ENCODE data around the gene SLC22A16. TPM values are rescaled to one million over a fixed set of nuclear protein-coding genes. Genes with fewer than 3 reads are reported as not detected.
A peak's percentile ranks its signal among the peaks of the same experiment; 100 is the strongest.

The SLC22A16 gene
- total and polyA plus RNA-seq, 2 donors (not counting 1 experiment from before 2014, with no cell fraction given), result not detected

- Histone ChIP-seq H3K27me3 (ENCODE audit: control insufficient read depth, insufficient read depth, low read length) (no peaks in the 10 kb centered on the region), H3K9ac (ENCODE audit: insufficient read depth, low read length) (no peak overlapping the region), H3K79me2 (ENCODE audit: control insufficient read depth, insufficient read depth, low read length) (no peaks in the 10 kb centered on the region), H3K36me3 (ENCODE audit: control insufficient read depth, insufficient read depth, low read length) (no peaks in the 10 kb centered on the region), H3K4me1 (ENCODE audit: control insufficient read depth, extremely low read depth, insufficient read depth, low read length) (peaks cover 6% of the 10 kb centered on the region), H4K20me1 (ENCODE audit: control insufficient read depth, extremely low read depth, insufficient read depth, low read length) (no peaks in the 10 kb centered on the region), H3K4me2 (ENCODE audit: extremely low read depth, insufficient read depth, low read length) (no peak overlapping the region), H3K4me3 (replicated peaks in 1 of 4; ENCODE audit: control extremely low read depth in 1 of 4, insufficient read depth in 1 of 4, low read depth in 3 of 4, low read length in 4 of 4) (no peak overlapping the region), H3K27ac (ENCODE audit: insufficient read depth, low read length) (no peak overlapping the region), H3K9me3 (ENCODE audit: control insufficient read depth, insufficient read depth, low read depth, low read length) (no peaks in the 10 kb centered on the region), H2AFZ (ENCODE audit: low read length) (no peak overlapping the region)
- no peak for TF ChIP-seq EZH2 (IDR thresholded peaks at IDR 0.05; ENCODE audit: low read length, missing control alignments)
- TF ChIP-seq CTCF (conservative IDR thresholded peaks at IDR 0.05 in 1 of 2, IDR thresholded peaks at IDR 0.05 in 1 of 2; ENCODE audit: low read depth in 1 of 2, low read length in 2 of 2), result no peak
- no peak for DNase-seq (ENCODE audit: low read depth in 2 of 2)
Measured at GRCh38 chr6:110401585-110402176, 74.7 kb downstream of the SLC22A16 start.

GRCh38 chr6:110400208-110400607 lies 76.2 kb downstream of the SLC22A16 start:
- no peak for TF ChIP-seq CTCF (conservative IDR thresholded peaks at IDR 0.05 in 1 of 2, IDR thresholded peaks at IDR 0.05 in 1 of 2; ENCODE audit: low read depth in 1 of 2, low read length in 2 of 2)
- TF ChIP-seq EZH2 (IDR thresholded peaks at IDR 0.05; ENCODE audit: low read length, missing control alignments), result no peak
- Histone ChIP-seq H3K27ac (ENCODE audit: insufficient read depth, low read length) (no peak overlapping the region), H4K20me1 (ENCODE audit: control insufficient read depth, extremely low read depth, insufficient read depth, low read length) (no peaks in the 10 kb centered on the region), H3K4me1 (ENCODE audit: control insufficient read depth, extremely low read depth, insufficient read depth, low read length) (peaks cover 6% of the 10 kb centered on the region), H3K9ac (ENCODE audit: insufficient read depth, low read length) (no peak overlapping the region), H3K4me2 (ENCODE audit: extremely low read depth, insufficient read depth, low read length) (peak overlapping the region; percentile 70), H3K79me2 (ENCODE audit: control insufficient read depth, insufficient read depth, low read length) (no peaks in the 10 kb centered on the region), H3K36me3 (ENCODE audit: control insufficient read depth, insufficient read depth, low read length) (no peaks in the 10 kb centered on the region), H2AFZ (ENCODE audit: low read length) (peak overlapping the region; percentile 94), H3K27me3 (ENCODE audit: control insufficient read depth, insufficient read depth, low read length) (no peaks in the 10 kb centered on the region), H3K9me3 (ENCODE audit: control insufficient read depth, insufficient read depth, low read depth, low read length) (no peaks in the 10 kb centered on the region), H3K4me3 (replicated peaks in 1 of 4; ENCODE audit: control extremely low read depth in 1 of 4, insufficient read depth in 1 of 4, low read depth in 3 of 4, low read length in 4 of 4) (peak overlapping the region in 2 of 4 experiments; percentile 31 to 42)
- no peak for DNase-seq (ENCODE audit: low read depth in 2 of 2)

GRCh38 chr6:110399219-110400071 lies 77.0 kb downstream of the SLC22A16 start:
- Histone ChIP-seq H3K4me3 (replicated peaks in 1 of 4; ENCODE audit: control extremely low read depth in 1 of 4, insufficient read depth in 1 of 4, low read depth in 3 of 4, low read length in 4 of 4) (peak overlapping the region in 3 of 4 experiments; percentile 11 to 42 (median 31)), H3K9me3 (ENCODE audit: control insufficient read depth, insufficient read depth, low read depth, low read length) (no peaks in the 10 kb centered on the region), H3K36me3 (ENCODE audit: control insufficient read depth, insufficient read depth, low read length) (no peaks in the 10 kb centered on the region), H3K79me2 (ENCODE audit: control insufficient read depth, insufficient read depth, low read length) (no peaks in the 10 kb centered on the region), H3K4me2 (ENCODE audit: extremely low read depth, insufficient read depth, low read length) (peak overlapping the region; percentile 70), H3K9ac (ENCODE audit: insufficient read depth, low read length) (peak overlapping the region; percentile 39), H3K4me1 (ENCODE audit: control insufficient read depth, extremely low read depth, insufficient read depth, low read length) (peaks cover 6% of the 10 kb centered on the region), H3K27ac (ENCODE audit: insufficient read depth, low read length) (peak overlapping the region; percentile 29), H2AFZ (ENCODE audit: low read length) (peak overlapping the region; percentile 94), H4K20me1 (ENCODE audit: control insufficient read depth, extremely low read depth, insufficient read depth, low read length) (no peaks in the 10 kb centered on the region), H3K27me3 (ENCODE audit: control insufficient read depth, insufficient read depth, low read length) (no peaks in the 10 kb centered on the region)
- DNase-seq (ENCODE audit: low read depth in 2 of 2), result peak in 1 of 2 donors; percentile 11
- TF ChIP-seq EZH2 (IDR thresholded peaks at IDR 0.05; ENCODE audit: low read length, missing control alignments), result no peak
- TF ChIP-seq CTCF (conservative IDR thresholded peaks at IDR 0.05 in 1 of 2, IDR thresholded peaks at IDR 0.05 in 1 of 2; ENCODE audit: low read depth in 1 of 2, low read length in 2 of 2), result no peak

Measured in fibroblast of lung (primary cell).